ENCODE data around the gene TMX2. TPM values are rescaled to one million over a fixed set of nuclear protein-coding genes. Genes with fewer than 3 reads are reported as not detected.

TMX2 gene
- polyA plus RNA-seq, 1 donor from 2014 or later, result 130 TPM

DNA sequence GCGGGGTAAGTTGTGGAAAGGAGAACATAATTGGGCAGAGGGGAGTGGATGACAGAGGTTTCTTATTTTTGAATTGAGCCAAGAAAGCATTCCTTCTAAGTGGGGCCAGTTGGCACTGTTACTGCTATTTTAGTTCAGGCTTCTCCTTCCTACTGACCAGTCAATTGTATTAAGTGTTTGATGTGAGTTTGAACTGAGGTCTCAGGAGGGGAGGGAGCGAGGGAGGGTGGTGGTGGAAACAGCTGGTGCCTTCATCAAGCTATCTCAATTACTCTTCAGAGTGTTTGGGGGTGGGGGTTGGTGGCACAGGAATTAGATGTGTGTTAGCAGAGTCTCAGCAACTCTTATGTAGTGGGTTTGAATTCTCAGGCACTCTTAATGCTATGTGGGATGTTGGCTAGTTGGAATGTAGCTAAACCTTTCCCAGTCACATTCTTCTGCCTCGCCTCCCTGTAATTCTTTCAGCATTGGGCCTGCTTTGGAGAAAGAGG is 63.7 kb downstream of the TMX2 start:
- Histone ChIP-seq H3K79me2 (replicated peaks; ENCODE audit: insufficient read depth, low read length) (peaks cover 66% of the 10 kb centered on the region), H3K4me2 (ENCODE audit: low read length) (no peak overlapping the region), H3K4me3 (ENCODE audit: low read length) (no peak overlapping the region), H3K9ac (ENCODE audit: low read length) (no peak overlapping the region), H3K27ac (ENCODE audit: low read length) (no peak overlapping the region), H3K27me3 (ENCODE audit: insufficient read depth, low read depth, low read length) (no peaks in the 10 kb centered on the region), H3K9me3 (ENCODE audit: low read length) (no peaks in the 10 kb centered on the region), H2AFZ (ENCODE audit: low read depth, low read length) (no peak overlapping the region), H3K9me2 (ENCODE audit: insufficient read depth, low read length) (no peaks in the 10 kb centered on the region), H3K36me3 (ENCODE audit: insufficient read depth, low read length) (no peaks in the 10 kb centered on the region), H3F3A (ENCODE audit: insufficient read depth, low read length, poor library complexity, severe bottlenecking) (no peaks in the 10 kb centered on the region), H4K20me1 (ENCODE audit: insufficient read depth) (no peaks in the 10 kb centered on the region)
- no peak for TF ChIP-seq MXI1 (conservative IDR thresholded peaks at IDR 0.05; ENCODE audit: poor library complexity, severe bottlenecking)

DNA sequence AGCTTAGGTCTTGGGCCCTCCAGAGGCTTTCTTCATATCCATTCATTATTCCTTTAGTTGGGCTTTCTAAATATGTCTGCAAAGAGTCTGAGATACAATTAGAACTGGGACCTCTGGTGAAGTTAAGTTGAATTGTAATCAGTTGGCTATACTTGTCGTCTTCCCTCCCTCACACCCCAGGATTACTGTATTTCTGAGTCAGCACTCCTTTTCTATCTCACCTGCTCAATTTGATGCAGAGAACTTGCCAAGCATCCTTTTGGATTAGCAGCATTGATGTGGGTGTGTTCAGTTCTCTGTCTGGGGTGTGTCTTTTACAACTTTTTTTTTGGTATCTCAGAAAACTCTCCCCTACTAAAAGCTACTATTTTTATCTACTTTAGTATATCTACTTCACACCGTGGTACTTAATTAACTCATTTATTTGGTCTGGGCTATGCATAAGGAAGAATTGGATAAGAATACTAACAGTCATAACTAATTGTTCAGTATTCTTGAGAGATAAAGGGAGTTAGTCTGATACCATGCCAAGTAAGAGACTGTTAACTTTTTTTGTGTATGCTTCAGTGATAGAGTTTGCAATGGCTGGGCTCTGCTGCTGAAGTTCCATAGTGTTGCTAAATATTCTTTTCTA is 64.3 kb downstream of the TMX2 start:
- Histone ChIP-seq H2AFZ (ENCODE audit: low read depth, low read length) (no peak overlapping the region), H3K4me2 (ENCODE audit: low read length) (no peak overlapping the region), H3K9me3 (ENCODE audit: low read length) (no peaks in the 10 kb centered on the region), H3K4me3 (ENCODE audit: low read length) (no peak overlapping the region), H3K9me2 (ENCODE audit: insufficient read depth, low read length) (no peaks in the 10 kb centered on the region), H3K27ac (ENCODE audit: low read length) (no peak overlapping the region), H3K36me3 (ENCODE audit: insufficient read depth, low read length) (no peaks in the 10 kb centered on the region), H4K20me1 (ENCODE audit: insufficient read depth) (no peaks in the 10 kb centered on the region), H3K79me2 (replicated peaks; ENCODE audit: insufficient read depth, low read length) (peaks cover 66% of the 10 kb centered on the region), H3K9ac (ENCODE audit: low read length) (no peak overlapping the region), H3F3A (ENCODE audit: insufficient read depth, low read length, poor library complexity, severe bottlenecking) (no peaks in the 10 kb centered on the region), H3K27me3 (ENCODE audit: insufficient read depth, low read depth, low read length) (no peaks in the 10 kb centered on the region)
- TF ChIP-seq, protein P1, sequence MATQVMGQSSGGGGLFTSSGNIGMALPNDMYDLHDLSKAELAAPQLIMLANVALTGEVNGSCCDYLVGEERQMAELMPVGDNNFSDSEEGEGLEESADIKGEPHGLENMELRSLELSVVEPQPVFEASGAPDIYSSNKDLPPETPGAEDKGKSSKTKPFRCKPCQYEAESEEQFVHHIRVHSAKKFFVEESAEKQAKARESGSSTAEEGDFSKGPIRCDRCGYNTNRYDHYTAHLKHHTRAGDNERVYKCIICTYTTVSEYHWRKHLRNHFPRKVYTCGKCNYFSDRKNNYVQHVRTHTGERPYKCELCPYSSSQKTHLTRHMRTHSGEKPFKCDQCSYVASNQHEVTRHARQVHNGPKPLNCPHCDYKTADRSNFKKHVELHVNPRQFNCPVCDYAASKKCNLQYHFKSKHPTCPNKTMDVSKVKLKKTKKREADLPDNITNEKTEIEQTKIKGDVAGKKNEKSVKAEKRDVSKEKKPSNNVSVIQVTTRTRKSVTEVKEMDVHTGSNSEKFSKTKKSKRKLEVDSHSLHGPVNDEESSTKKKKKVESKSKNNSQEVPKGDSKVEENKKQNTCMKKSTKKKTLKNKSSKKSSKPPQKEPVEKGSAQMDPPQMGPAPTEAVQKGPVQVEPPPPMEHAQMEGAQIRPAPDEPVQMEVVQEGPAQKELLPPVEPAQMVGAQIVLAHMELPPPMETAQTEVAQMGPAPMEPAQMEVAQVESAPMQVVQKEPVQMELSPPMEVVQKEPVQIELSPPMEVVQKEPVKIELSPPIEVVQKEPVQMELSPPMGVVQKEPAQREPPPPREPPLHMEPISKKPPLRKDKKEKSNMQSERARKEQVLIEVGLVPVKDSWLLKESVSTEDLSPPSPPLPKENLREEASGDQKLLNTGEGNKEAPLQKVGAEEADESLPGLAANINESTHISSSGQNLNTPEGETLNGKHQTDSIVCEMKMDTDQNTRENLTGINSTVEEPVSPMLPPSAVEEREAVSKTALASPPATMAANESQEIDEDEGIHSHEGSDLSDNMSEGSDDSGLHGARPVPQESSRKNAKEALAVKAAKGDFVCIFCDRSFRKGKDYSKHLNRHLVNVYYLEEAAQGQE (IDR thresholded peaks at IDR 0.05; ENCODE audit: borderline replicate concordance), result no peak
- TF ChIP-seq SMC3 (conservative IDR thresholded peaks at IDR 0.05; ENCODE audit: poor library complexity) (no peak), TAF1 (IDR thresholded peaks at IDR 0.05; ENCODE audit: low read depth) (no peak), RAD21 (conservative IDR thresholded peaks at IDR 0.05) (no peak), POLR2AphosphoS5 (IDR thresholded peaks at IDR 0.05) (no peak), MXI1 (conservative IDR thresholded peaks at IDR 0.05; ENCODE audit: poor library complexity, severe bottlenecking) (no peak), EZH2 (IDR thresholded peaks at IDR 0.05; ENCODE audit: borderline replicate concordance, insufficient read depth, low read length, poor library complexity, severe bottlenecking) (no peak), EP300 (conservative IDR thresholded peaks at IDR 0.05; ENCODE audit: poor library complexity, severe bottlenecking) (no peak)
- TF ChIP-seq, protein P2, sequence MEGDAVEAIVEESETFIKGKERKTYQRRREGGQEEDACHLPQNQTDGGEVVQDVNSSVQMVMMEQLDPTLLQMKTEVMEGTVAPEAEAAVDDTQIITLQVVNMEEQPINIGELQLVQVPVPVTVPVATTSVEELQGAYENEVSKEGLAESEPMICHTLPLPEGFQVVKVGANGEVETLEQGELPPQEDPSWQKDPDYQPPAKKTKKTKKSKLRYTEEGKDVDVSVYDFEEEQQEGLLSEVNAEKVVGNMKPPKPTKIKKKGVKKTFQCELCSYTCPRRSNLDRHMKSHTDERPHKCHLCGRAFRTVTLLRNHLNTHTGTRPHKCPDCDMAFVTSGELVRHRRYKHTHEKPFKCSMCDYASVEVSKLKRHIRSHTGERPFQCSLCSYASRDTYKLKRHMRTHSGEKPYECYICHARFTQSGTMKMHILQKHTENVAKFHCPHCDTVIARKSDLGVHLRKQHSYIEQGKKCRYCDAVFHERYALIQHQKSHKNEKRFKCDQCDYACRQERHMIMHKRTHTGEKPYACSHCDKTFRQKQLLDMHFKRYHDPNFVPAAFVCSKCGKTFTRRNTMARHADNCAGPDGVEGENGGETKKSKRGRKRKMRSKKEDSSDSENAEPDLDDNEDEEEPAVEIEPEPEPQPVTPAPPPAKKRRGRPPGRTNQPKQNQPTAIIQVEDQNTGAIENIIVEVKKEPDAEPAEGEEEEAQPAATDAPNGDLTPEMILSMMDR (IDR thresholded peaks at IDR 0.05; ENCODE audit: poor library complexity, severe bottlenecking), result no peak
